Small intestine (tissue), 7 donors: ENCODE data around the gene TMIGD1. TPM values are rescaled to one million over a fixed set of nuclear protein-coding genes. Genes with fewer than 3 reads are reported as not detected.

ENCODE experiments used
- DNase-seq, 2 donors: peaks; one replicate each; pipeline versions ENCODE4 v3.0.0 to v3.0.0-alpha.2; 2013
- FAIRE-seq: peaks from 2 replicates; lab custom pipeline; 2012; peaks lifted over from hg19 to GRCh38; lab: Jason Lieb, UNC
- H3K27ac ChIP-seq, 3 donors: one replicate each; pipeline ENCODE4 v1.5.1; 2013; ENCODE audit warnings: low read length in 2 of 3, mild to moderate bottlenecking in 2 of 3, control low read depth in 1 of 3, inconsistent platforms in 1 of 3, low read depth in 1 of 3, moderate library complexity in 1 of 3
- H3K27me3 ChIP-seq, 3 donors: one replicate each; pipeline ENCODE4 v1.6.1; 2013; ENCODE audit warnings: low read length in 3 of 3, inconsistent platforms in 1 of 3; ENCODE audit not compliant: control insufficient read depth in 3 of 3, insufficient read depth in 3 of 3
- H3K36me3 ChIP-seq, 3 donors: one replicate each; pipeline ENCODE4 v1.6.1; 2013; ENCODE audit warnings: low read length in 3 of 3, inconsistent platforms in 1 of 3, low read depth in 1 of 3, mild to moderate bottlenecking in 1 of 3, moderate library complexity in 1 of 3; ENCODE audit not compliant: control insufficient read depth in 3 of 3, insufficient read depth in 2 of 3
- H3K4me1 ChIP-seq, 3 donors: one replicate each; pipeline ENCODE4 v1.6.1; 2013; ENCODE audit warnings: low read length in 2 of 3, inconsistent platforms in 1 of 3, low read depth in 1 of 3, mild to moderate bottlenecking in 1 of 3, moderate library complexity in 1 of 3; ENCODE audit not compliant: control insufficient read depth in 3 of 3, insufficient read depth in 2 of 3
- H3K4me3 ChIP-seq, 3 donors: one replicate each; pipeline ENCODE4 v1.5.1; 2013; ENCODE audit warnings: low read length in 3 of 3, control low read depth in 1 of 3, inconsistent platforms in 1 of 3, low read depth in 1 of 3, mild to moderate bottlenecking in 1 of 3, moderate library complexity in 1 of 3
- H3K9me3 ChIP-seq, 2 donors: one replicate each; pipeline ENCODE4 v1.6.1; 2013; ENCODE audit warnings: low read depth in 1 of 2, low read length in 1 of 2; ENCODE audit not compliant: control insufficient read depth in 2 of 2, insufficient read depth in 1 of 2
- WGBS, 3 donors: extraction: QIAGEN DNeasy Blood & Tissue Kit; methylation state at CpG; one replicate each; pipeline ENCODE4 v1.1.7; 2013; 5-methylcytosine and 5-hydroxymethylcytosine counted together
- polyA plus RNA-seq, 4 donors: library from polyadenylated mRNA; stranded (reverse) in 3 of 4; unstranded in 1 of 4; fragments of 200-250 nt in 3 of 4; fragments of 120-200 nt in 1 of 4; gene quantifications; one replicate each; pipeline versions ENCODE4 v1.2.1 to v1.2.3, GENCODE V29; 2013
- donor health status: healthy with polysubstance abuse.
- donor health status: control.
- donor health status: control.
- donor health status: Bipolar disorder and iron deficiency.
- donor health status: healthy.

Gene TMIGD1
- polyA plus RNA-seq, 4 donors, result 0.13 to 134 (median 1.2) TPM

DNA sequence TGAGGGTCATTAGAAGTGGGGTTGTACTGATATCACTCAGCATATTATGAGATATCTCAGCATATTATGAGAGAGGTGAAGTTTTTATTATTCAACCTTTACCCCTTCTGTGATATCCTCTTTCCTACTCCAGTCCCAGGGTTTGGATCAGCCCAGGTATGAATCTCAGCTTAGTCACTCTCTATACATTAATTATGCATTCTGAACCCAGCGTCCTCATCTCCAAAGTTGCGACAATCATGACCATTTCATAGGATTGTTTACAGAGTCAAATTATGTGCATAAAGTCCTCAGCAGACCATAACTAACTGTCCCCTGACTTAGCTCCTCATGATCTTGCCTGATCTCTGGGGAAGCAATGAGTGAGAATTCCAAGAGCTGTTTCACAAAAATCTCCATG is 21.6 kb downstream of the TMIGD1 start:
- WGBS, 3 donors, result 9 to 48% (median 35%) methylated on average over 2 of the region's 2 CpGs
- DNase-seq, result peak; percentile 61 to 71
- H3K27me3 ChIP-seq, result no peaks in the 10 kb centered on the region
- peaks cover 0 to 4% (median 2%) of the 10 kb centered on the region in 3 donors for H3K4me1 ChIP-seq
- no peak for FAIRE-seq
- H3K9me3 ChIP-seq, result no peaks in the 10 kb centered on the region
- no peaks in the 10 kb centered on the region for H3K36me3 ChIP-seq
- no peak overlapping the region for H3K4me3 ChIP-seq
- H3K27ac ChIP-seq, result no peak overlapping the region

GRCh38 chr17:30310562-30310961 is 23.3 kb downstream of the TMIGD1 start:
- 95 to 100% (median 98%) methylated on average over 2 of the region's 2 CpGs for WGBS, 3 donors
- no peaks in the 10 kb centered on the region for H3K36me3 ChIP-seq
- DNase-seq (no peak), FAIRE-seq (no peak)
- no peaks in the 10 kb centered on the region for H3K27me3 ChIP-seq
- no peak overlapping the region for H3K27ac ChIP-seq
- no peak overlapping the region for H3K4me3 ChIP-seq
- peaks cover 0 to 4% (median 2%) of the 10 kb centered on the region in 3 donors for H3K4me1 ChIP-seq
- no peaks in the 10 kb centered on the region for H3K9me3 ChIP-seq

DNA sequence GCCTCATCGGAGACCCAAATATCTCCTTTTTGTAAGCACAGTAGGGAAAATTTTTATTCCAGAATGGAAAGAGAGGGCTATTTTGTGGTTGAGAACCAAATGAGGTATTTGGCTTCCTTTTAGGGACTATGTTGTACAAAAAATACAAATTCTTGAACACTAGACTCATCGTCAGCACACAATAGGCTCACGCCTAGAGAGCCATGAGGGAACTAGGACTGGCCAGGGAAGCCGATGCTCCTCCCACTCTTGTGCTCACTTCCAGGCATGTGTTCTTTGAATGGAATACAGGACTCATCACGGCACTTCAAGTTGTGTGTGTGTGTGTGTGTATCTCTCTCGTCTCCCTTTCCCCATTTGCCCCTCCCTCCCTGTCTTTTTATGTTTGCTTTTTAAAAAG is 24.3 kb downstream of the TMIGD1 start:
- FAIRE-seq, result no peak

GRCh38 chr17:30308406-30308805 is 25.5 kb downstream of the TMIGD1 start:
- no peaks in the 10 kb centered on the region for H3K9me3 ChIP-seq
- DNase-seq (peak; percentile 54), FAIRE-seq (no peak)
- H3K27ac ChIP-seq, result no peak overlapping the region
- H3K27me3 ChIP-seq, result no peaks in the 10 kb centered on the region
- WGBS, 3 donors, result 49 to 65% (median 55%) methylated on average over 2 of the region's 2 CpGs
- no peaks in the 10 kb centered on the region for H3K36me3 ChIP-seq
- H3K4me1 ChIP-seq, result peaks cover 0 to 4% (median 0%) of the 10 kb centered on the region in 3 donors
- no peak overlapping the region for H3K4me3 ChIP-seq

More for the DNA sequence above, 24.3 kb downstream of the TMIGD1 start:
- Histone ChIP-seq H3K27me3 (no peaks in the 10 kb centered on the region), H3K4me1 (peaks cover 0 to 4% (median 0%) of the 10 kb centered on the region in 3 donors), H3K36me3 (no peaks in the 10 kb centered on the region), H3K27ac (no peak overlapping the region), H3K4me3 (no peak overlapping the region), H3K9me3 (no peaks in the 10 kb centered on the region)
- WGBS, 3 donors, result 94 to 97% (median 96%) methylated on average over 6 of the region's 6 CpGs
- no peak for DNase-seq

DNA sequence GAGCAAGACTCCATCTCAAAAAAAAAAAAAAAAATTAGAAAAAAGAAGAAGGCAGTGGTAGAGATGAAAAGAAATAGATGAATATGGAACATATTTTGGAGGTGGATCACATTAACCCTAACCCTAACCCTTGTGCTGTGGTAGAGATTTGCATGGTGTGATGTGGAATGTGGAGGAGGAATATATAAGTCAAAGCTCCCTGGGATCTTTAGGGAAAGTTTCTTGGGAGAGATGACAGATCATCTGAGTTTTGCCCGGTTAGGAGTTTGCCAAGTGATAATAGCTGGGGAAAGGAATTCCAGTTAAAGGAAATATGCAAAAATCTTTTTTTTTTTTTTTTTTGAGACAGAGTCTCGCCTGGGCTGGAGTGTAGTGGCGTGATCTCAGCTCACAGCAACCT is 29.1 kb downstream of the TMIGD1 start:
- FAIRE-seq (no peak), DNase-seq (no peak)
- Histone ChIP-seq H3K27ac (no peak overlapping the region), H3K36me3 (no peaks in the 10 kb centered on the region), H3K9me3 (peaks cover 0 to 6% of the 10 kb centered on the region in 2 donors), H3K27me3 (no peaks in the 10 kb centered on the region), H3K4me3 (no peak overlapping the region), H3K4me1 (no peaks in the 10 kb centered on the region)
- 70 to 87% (median 83%) methylated on average over 3 of the region's 3 CpGs for WGBS, 3 donors

DNA sequence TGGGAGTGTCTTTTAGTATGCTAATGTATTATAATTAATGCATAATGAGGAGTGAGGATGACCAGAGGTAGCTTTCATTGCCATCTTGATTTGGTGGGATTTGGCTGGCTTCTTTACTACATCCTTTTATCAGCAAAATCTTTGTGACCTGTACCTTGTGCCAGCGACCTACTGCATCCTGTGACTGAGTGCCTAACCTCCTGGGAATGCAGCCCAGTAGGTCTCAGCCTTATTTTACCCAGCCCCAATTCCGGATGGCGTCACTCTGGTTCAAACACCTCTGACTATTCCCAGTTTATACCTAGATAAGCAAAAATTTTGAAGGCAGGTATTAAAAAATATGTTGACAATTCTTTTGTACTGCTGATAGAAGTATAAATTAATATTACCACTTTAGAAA is 31.6 kb downstream of the TMIGD1 start:
- 77 to 81% (median 79%) methylated on average over 3 of the region's 3 CpGs for WGBS, 3 donors
- DNase-seq (no peak), FAIRE-seq (no peak)
- Histone ChIP-seq H3K4me3 (no peak overlapping the region), H3K36me3 (no peaks in the 10 kb centered on the region), H3K9me3 (peaks cover 0 to 6% of the 10 kb centered on the region in 2 donors), H3K4me1 (no peaks in the 10 kb centered on the region), H3K27me3 (no peaks in the 10 kb centered on the region), H3K27ac (no peak overlapping the region)

- H3K9me3 ChIP-seq, result peaks cover 0 to 6% of the 10 kb centered on the region in 2 donors
- FAIRE-seq, result no peak
- H3K36me3 ChIP-seq, result no peaks in the 10 kb centered on the region
- H3K4me1 ChIP-seq, result no peaks in the 10 kb centered on the region
- DNase-seq, result no peak
- H3K27ac ChIP-seq, result no peak overlapping the region
- no peak overlapping the region for H3K4me3 ChIP-seq
- H3K27me3 ChIP-seq, result no peaks in the 10 kb centered on the region
Measured at GRCh38 chr17:30300818-30301217, 33.0 kb downstream of the TMIGD1 start.

DNA sequence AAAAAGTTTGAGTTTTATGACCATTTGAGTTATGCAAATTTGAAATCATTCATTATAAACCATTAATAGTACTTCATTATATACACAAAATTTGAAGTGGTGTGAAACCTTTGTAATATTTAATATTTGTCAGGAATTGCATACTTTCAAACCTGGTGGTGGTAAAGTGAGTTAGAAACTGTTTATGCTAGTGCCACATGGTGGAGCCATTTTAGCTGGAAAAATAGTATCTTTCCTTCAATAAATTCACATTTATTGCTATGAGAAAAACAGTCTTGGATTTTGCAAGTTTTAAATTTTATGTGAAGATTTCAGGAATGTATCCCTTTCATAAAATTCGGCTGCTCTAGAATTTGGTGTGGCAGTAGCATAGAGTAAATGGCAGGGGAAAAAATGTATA is 34.9 kb downstream of the TMIGD1 start:
- no peak for DNase-seq
- Histone ChIP-seq H3K27me3 (peaks cover 0 to 1% (median 0%) of the 10 kb centered on the region in 3 donors), H3K4me3 (no peak overlapping the region), H3K9me3 (peaks cover 0 to 6% of the 10 kb centered on the region in 2 donors), H3K27ac (no peak overlapping the region), H3K36me3 (no peaks in the 10 kb centered on the region), H3K4me1 (no peaks in the 10 kb centered on the region)
- no peak for FAIRE-seq
- 74 to 93% (median 82%) methylated on average over 1 of the region's 1 CpG for WGBS, 3 donors

GRCh38 chr17:30297715-30298114 is 36.1 kb downstream of the TMIGD1 start:
- FAIRE-seq (no peak), DNase-seq (no peak)
- WGBS, 3 donors, result 93 to 96% (median 95%) methylated on average over 4 of the region's 4 CpGs
- Histone ChIP-seq H3K9me3 (peaks cover 0 to 6% of the 10 kb centered on the region in 2 donors), H3K27ac (no peak overlapping the region), H3K4me1 (no peaks in the 10 kb centered on the region), H3K36me3 (no peaks in the 10 kb centered on the region), H3K27me3 (peaks cover 0 to 4% (median 0%) of the 10 kb centered on the region in 3 donors), H3K4me3 (no peak overlapping the region)
